Globus pallidus (tissue), 1 donor: ENCODE measurements around the gene PTPRO.

Experiments
- DNase-seq: peaks from one replicate; pipeline ENCODE4 v3.0.0-alpha.2; 2015; ENCODE audit warnings: low spot score

Gene PTPRO

DNA sequence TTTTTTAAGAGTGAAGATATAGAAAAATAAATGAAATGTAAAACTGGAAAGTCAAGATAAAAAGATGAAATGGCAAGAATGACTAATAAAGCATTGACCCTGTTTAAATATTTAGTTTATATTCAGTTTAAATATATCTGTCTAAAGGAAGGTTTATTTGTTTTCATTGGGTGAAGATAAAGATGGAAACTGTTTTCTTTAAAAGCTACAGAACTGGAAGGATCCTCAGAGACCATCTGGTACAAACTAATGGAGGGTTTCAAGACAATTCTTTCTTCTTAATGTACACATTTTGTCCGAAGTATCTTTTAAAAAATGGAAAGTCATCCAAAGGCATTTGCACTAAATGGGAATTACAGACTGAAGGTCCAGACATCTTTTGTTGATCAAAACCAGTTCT, 324.3 kb downstream of the PTPRO start:
- DNase-seq = no peak
